Adipocyte (in vitro differentiated cells): Measurements from ENCODE around the gene DLL3.
A peak's percentile ranks its signal among the peaks of the same experiment; 100 is the strongest.

ENCODE experiments used
- DNase-seq: peaks from one replicate; pipeline ENCODE4 v3.0.0-alpha.2; 2015; ENCODE audit warnings: low read depth
- H3K27me3 ChIP-seq: replicated peaks from 2 replicates; pipeline ENCODE4 v1.7.0; 2013; ENCODE audit warnings: mild to moderate bottlenecking, low read length, moderate library complexity; ENCODE audit not compliant: control insufficient read depth, insufficient read depth
- H3K36me3 ChIP-seq: 2 replicates; pipeline ENCODE4 v1.7.0; 2013; ENCODE audit warnings: low read length, mild to moderate bottlenecking, moderate library complexity; ENCODE audit not compliant: control insufficient read depth, insufficient read depth, severe bottlenecking
- H3K4me1 ChIP-seq: 2 replicates; pipeline ENCODE4 v1.7.0; 2013; ENCODE audit warnings: mild to moderate bottlenecking, low read length, moderate library complexity; ENCODE audit not compliant: control insufficient read depth, insufficient read depth
- H3K4me3 ChIP-seq: 2 replicates; pipeline ENCODE4 v1.7.0; 2013; ENCODE audit warnings: mild to moderate bottlenecking, low read length, moderate library complexity
- H3K9ac ChIP-seq: 2 replicates; pipeline ENCODE4 v1.7.0; 2013; ENCODE audit warnings: mild to moderate bottlenecking, low read length, moderate library complexity
- H3K9me3 ChIP-seq: 2 replicates; pipeline ENCODE4 v1.7.0; 2013; ENCODE audit warnings: mild to moderate bottlenecking, low read length, moderate library complexity; ENCODE audit not compliant: control insufficient read depth

DLL3 gene

DNA sequence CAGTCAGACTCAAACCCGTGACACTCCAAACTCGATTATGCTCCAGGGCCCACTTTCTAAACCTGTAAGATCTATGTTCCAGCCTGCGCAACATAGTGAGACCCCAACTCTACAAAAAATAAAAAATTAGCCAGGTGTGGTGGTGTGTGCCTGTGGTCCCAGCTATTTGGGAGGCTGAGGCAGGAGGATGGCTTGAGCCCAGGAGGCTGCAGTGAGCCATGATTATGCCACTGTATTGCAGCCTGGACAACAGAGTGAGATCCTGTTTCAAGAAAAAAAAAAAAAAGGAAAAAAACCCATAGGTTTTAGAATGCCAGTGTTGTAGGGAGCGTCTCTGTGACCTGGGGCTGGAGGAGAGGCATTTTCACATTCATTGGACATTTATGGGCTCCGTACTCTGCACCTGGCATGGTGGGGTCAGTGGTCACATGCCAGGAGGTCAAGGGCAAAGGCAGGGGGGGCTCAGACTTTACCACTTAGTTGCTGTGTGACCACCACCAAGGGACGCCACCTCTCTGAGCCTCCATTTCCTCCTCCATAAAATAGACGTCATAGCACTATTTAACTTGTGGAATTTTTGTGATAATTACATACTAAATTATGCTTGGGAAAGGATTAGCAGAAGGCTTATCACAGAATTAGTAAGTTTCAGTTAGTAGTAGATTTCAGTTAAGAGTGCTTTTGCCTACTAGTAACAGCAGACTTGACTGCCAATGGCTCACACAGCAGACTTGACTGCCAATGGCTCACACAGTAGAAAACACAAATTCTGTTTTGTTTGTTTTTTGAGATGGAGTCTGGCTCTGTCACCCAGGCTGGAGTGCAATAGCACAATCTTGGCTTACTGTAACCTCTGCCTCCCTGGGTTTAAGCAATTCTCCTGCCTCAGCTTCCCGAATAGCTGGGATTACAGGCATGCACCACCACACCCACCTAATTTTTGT lies 22.1 kb downstream of the DLL3 start:
- H3K4me1 ChIP-seq = no peaks in the 10 kb centered on the region
- no peaks in the 10 kb centered on the region for H3K9me3 ChIP-seq
- no peaks in the 10 kb centered on the region for H3K36me3 ChIP-seq
- no peak overlapping the region for H3K9ac ChIP-seq
- no peak overlapping the region for H3K4me3 ChIP-seq
- no peak for DNase-seq
- peaks cover 11% of the 10 kb centered on the region for H3K27me3 ChIP-seq

DNA sequence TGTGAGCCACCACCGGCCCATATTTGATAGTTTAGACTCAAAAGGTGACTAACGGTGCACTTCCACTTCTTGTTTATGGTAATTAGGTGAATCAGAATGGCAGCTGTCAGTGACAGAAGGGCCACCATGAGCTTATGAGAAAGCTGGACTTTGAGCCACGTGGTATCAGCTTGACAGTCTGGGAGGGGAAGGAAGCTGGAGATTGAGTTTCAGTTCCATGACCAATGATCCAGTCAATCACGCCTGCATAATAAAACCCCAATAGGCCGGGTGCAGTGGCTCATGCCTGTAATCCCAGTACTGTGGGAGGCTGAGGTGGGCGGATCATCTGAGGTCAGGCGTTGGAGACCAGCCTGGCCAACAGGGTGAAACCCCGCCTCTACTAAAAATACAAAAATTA lies 25.7 kb downstream of the DLL3 start:
- DNase-seq = no peak
- no peak overlapping the region for H3K9ac ChIP-seq
- no peaks in the 10 kb centered on the region for H3K27me3 ChIP-seq
- H3K4me3 ChIP-seq = no peak overlapping the region
- H3K4me1 ChIP-seq = no peaks in the 10 kb centered on the region
- H3K36me3 ChIP-seq = no peaks in the 10 kb centered on the region
- H3K9me3 ChIP-seq = no peaks in the 10 kb centered on the region

DNA sequence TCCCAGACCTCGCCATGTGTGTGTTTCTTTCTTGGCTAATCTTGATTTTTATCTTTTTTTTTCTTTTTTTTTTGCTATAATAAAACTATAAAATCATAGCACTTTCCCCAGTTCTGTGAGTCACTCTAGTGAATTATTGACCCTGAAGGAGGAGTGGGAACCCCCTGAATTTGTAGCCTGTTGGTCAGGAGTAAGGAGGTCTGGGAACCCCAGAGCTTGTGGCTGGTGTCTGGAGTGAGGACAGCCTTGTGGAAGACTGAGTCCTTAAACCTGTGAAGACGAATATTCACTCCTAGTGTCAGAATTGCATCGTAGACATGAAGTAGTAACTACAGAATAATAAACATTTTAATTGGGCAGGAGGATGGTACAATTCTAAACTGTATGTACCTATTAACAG lies 26.5 kb downstream of the DLL3 start:
- H3K4me1 ChIP-seq = no peaks in the 10 kb centered on the region
- H3K9me3 ChIP-seq = no peaks in the 10 kb centered on the region
- H3K27me3 ChIP-seq = no peaks in the 10 kb centered on the region
- no peak for DNase-seq
- H3K9ac ChIP-seq = no peak overlapping the region
- no peak overlapping the region for H3K4me3 ChIP-seq
- no peaks in the 10 kb centered on the region for H3K36me3 ChIP-seq

DNA sequence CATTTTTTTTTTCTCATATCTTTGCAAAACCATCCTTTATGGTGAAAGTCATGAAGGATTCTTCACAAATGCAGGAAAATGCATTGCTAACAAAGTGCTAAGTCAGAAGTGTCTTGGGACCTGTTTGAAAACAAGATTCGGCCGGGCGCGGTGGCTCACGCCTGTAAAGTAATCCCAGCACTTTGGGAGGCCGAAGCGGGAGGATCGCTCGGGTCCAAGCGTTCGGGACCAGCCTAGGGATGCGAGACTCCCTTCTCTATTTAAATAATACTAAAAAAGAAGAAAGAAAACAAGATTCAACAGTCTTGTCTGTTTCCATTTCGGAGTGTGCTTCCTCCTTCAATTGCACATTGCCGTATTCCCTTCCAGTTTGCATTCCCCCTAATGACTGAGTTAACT lies 33.1 kb downstream of the DLL3 start:
- Histone ChIP-seq H3K36me3 (no peaks in the 10 kb centered on the region), H3K27me3 (no peaks in the 10 kb centered on the region), H3K4me3 (peak overlapping the region; percentile 96), H3K9ac (peak overlapping the region; percentile 94), H3K4me1 (peaks cover 7% of the 10 kb centered on the region), H3K9me3 (no peaks in the 10 kb centered on the region)
- no peak for DNase-seq

DNA sequence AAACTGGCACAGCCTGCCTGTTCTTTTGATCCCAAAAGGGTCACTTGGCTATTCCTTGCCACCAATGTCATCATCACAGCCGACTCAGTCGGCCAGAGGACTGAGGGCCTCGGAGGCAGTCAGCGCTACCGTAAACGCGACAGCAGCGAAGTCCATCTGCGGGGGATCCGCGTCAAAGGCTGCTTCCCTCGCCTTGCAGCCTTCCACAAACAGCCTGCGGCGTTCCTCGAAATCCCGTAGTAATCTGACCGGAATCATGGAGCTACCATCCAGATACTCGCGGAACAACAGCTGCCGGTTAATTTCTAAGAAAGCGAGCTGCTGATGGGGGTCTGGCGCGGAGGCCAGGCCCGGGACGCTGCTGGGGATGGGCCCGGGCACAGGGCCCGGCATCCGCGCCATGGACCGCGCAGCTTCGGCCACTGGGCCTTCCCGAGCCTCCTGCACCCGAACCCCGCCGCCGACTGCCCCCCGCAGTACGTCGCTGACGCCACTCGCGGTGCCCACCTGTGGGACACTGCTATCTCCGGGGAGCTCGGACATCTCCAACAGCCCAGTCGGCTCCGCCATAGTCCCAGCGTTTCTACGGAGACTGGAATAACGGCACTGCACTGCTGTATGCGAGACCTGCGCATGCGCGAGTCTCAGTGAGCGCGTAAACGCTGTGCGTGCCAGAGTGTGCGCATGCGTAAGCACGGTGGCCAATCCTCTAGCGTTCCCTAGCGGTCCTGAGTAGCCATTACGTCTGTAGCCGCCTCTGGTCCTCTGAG lies 33.7 kb downstream of the DLL3 start, which contains the start of gene EID2B:
EID2B (minus strand) TSS at position 620 of the 770 bp plus-strand sequence; CDS start at position 570, 50 bp downstream.
- Histone ChIP-seq H3K4me1 (peaks cover 7% of the 10 kb centered on the region), H3K36me3 (no peaks in the 10 kb centered on the region), H3K27me3 (no peaks in the 10 kb centered on the region), H3K4me3 (peak within 1 kb of the TSS; percentile 96), H3K9ac (peak within 1 kb of the TSS; percentile 94), H3K9me3 (no peaks in the 10 kb centered on the region)
- DNase-seq = peak; percentile 99

DNA sequence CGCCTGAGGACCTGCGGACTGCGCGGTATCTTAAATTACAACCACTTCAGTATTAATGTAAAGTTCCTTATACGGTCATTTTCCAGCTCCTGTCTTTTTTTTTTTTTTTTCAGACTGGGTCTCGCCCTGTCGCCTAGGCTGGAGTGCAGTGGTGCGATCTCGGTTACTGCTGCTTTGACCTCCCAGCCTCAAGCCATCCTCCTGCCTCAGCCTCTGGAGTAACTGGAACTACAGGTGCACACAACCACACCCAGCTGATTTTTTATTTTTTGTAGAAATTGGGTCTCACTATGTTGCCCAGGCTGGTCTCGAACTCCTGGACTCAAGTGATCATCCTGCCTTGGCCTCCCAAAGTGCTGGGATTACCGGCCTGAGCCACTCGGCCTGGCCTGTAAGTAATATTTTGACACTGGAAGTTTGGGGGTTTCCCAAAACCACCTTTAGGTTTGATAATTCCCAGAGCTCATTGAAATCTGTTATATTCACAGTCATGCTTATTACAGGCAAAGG lies 34.3 kb downstream of the DLL3 start:
- no peaks in the 10 kb centered on the region for H3K9me3 ChIP-seq
- peak overlapping the region; percentile 96 for H3K4me3 ChIP-seq
- no peak for DNase-seq
- H3K36me3 ChIP-seq = no peaks in the 10 kb centered on the region
- H3K27me3 ChIP-seq = no peaks in the 10 kb centered on the region
- peak overlapping the region; percentile 24 for H3K9ac ChIP-seq
- peaks cover 8% of the 10 kb centered on the region for H3K4me1 ChIP-seq

DNA sequence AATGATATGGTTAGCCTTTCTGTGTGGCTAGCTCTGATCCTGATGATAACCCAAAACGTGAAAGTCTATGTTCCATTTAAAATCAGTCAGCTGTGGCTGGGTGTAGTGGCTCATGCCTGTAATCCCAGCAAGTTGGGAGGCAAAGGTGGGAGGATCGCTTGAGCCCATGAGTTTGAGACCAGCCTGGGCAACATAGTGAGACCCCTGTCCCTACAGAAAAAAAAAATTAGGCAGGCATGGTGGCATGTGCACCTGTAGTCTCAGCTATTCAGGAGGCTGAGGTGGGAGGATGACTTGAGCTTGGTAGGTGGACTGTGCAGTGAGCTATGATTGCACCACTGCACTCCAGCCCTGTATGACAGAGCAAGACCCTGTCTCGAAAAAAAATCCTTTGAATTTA lies 35.0 kb downstream of the DLL3 start:
- Histone ChIP-seq H3K4me1 (peaks cover 15% of the 10 kb centered on the region), H3K4me3 (no peak overlapping the region), H3K27me3 (no peaks in the 10 kb centered on the region)

DNA sequence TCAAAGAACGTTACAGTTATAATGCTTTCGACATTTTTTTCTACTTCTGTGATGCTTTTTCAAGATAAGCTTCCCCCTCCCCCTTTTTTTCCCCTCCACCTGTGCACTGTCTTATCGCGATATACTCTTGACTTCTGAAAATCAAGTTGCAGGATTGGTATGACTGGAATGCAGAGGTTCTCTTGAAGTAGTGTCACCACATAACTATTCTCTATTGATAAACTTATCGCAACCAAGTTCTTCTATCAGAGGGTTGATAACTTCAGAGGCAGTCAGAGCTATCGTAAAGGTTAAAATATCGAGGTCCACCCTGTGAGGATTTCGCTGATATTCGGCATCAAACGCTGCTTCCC lies 40.4 kb downstream of the DLL3 start:
- H3K9me3 ChIP-seq = no peaks in the 10 kb centered on the region
- peak overlapping the region; percentile 87 for H3K9ac ChIP-seq
- H3K36me3 ChIP-seq = no peaks in the 10 kb centered on the region
- no peaks in the 10 kb centered on the region for H3K27me3 ChIP-seq
- H3K4me1 ChIP-seq = peaks cover 16% of the 10 kb centered on the region
- no peak for DNase-seq
- peak overlapping the region; percentile 86 for H3K4me3 ChIP-seq

More for the DNA sequence above, 35.0 kb downstream of the DLL3 start:
- Histone ChIP-seq H3K9me3 (no peaks in the 10 kb centered on the region), H3K36me3 (no peaks in the 10 kb centered on the region), H3K9ac (no peak overlapping the region)
- DNase-seq = no peak

DNA sequence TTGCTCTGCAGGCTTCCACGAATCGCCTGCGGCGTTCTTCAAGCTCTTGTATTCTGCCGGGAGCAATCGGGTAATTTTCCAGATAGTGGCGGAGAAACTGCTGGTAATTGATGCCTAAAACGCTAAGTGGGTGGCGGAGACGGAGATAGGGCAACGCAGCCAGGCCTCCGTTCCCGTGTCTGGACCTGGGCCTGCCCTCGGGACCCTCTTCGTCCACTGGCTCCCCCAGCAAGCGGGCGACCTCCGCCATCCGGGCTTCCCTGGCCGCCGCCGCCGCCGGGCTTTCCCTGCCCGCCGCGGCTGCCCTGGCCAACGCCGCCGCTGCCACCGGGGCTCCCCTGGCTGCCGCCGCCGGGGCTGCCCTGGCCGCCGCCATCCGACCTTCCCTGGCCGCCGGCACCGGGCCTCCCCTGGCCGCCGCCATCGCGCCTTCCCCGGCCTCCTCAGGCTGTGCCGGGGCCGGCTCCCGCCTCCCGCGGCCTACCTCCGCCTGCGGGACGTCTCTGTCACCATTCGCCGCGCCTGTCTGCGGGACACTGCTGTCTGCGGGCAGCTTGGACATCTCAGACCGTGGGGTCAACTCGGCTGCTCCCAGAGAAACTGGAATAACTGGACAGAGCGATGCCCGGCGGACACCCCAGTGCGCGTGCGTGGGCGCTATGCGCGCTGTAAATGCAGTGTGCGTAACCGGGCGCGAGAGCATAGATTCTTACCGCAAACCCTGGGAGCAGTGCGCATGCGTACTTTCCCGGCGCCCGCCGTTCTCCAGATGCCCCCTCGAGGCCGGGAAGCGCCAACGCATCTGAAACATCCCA lies 41.0 kb downstream of the DLL3 start, which contains the start of gene EID2:
EID2 (minus strand) TSS at position 644 of the 815 bp plus-strand sequence; CDS start at position 562, 82 bp downstream.
- Histone ChIP-seq H3K4me3 (peak within 1 kb of the TSS; percentile 86), H3K36me3 (no peaks in the 10 kb centered on the region), H3K9ac (peak within 1 kb of the TSS; percentile 87), H3K4me1 (peaks cover 16% of the 10 kb centered on the region), H3K27me3 (no peaks in the 10 kb centered on the region), H3K9me3 (no peaks in the 10 kb centered on the region)
- peak; percentile 98 for DNase-seq

DNA sequence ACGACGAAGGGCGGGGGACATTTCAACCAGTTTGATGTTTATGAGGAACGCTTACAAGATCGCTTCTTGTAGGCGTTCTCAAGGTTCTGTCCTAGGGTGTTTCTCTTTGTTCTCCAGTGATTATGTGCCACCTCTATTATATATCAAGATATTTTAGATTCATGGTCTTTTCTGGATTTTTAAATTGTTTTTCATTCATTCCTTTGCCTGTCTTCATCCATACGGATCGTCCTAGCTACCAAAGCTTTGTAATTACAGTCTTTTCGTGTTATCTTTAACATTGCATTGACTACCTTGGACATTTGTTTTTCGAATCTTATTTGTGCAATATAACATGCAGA lies 41.6 kb downstream of the DLL3 start:
- peak overlapping the region; percentile 86 for H3K4me3 ChIP-seq
- no peaks in the 10 kb centered on the region for H3K36me3 ChIP-seq
- peak overlapping the region; percentile 87 for H3K9ac ChIP-seq
- no peak for DNase-seq
- H3K4me1 ChIP-seq = peaks cover 16% of the 10 kb centered on the region
- no peaks in the 10 kb centered on the region for H3K27me3 ChIP-seq
- no peaks in the 10 kb centered on the region for H3K9me3 ChIP-seq
